ENCODE measurements around the gene CNTNAP5.
"Not testable (repeated sequence)": the region's sequence is repeated elsewhere in the genome, so short reads cannot be mapped to it uniquely, and the experiment has no call there.

CNTNAP5 gene

DNA sequence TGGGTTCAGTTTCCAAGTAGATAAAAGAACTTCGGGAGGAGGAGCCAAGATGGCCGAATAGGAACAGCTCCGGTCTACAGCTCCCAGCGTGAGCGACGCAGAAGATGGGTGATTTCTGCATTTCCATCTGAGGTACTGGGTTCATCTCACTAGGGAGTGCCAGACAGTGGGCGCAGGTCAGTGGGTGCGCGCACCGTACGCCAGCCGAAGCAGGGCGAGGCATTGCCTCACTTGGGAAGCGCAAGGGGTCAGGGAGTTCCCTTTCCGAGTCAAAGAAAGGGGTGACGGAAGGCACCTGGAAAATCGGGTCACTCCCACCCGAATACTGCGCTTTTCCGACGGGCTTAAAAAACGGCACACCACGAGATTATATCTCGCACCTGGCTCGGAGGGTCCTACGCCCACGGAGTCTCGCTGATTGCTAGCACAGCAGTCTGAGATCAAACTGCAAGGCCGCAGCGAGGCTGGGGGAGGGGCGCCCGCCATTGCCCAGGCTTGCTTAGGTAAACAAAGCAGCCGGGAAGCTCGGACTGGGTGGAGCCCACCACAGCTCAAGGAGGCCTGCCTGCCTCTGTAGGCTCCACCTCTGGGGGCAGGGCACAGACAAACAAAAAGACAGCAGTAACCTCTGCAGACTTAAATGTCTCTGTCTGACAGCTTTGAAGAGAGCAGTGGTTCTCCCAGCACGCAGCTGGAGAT, 382.9 kb downstream of the CNTNAP5 start:
- not testable (repeated sequence) for DNase-seq (ENCODE audit: low read depth in 1 of 2, low spot score in 1 of 2)

DNA sequence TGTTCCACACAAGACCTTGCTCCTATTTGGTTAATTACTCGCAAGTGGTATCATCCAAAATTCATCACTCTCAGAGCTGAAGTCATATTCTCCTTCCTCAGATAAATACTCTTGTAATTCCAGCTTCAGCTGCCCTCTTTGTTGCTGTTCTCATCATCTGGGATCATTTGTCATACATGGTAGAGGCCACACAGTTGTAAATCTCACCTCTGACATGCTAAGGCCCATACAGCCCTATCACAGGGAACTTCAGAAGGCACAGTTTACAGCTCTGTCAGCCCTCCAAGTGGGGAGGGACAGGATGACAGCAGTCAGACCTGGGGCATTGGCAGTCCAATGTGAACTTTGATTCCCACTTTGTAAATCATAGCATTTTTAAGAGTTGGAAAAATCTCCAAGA, 399.0 kb downstream of the CNTNAP5 start:
- no peak for DNase-seq (ENCODE audit: low read depth in 1 of 2, low spot score in 1 of 2)

DNA sequence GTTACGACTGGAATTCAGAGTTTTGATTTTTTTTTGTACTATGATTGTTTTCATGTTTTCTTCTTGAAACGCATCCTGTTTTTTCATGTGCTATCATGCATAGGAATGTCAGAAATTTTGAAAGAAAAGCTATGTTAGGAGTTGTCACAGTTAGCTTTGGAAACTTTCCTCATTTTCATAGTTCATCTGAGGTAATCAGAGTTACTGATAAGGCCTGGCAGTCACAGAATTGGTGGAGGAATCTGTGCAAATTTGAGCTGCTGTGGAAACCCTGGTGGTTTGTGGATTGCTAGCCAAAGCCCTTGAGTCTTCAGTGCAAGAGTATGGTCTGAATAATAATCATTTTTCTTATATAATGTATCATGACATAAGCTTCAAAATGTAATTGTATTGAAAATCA, 401.0 kb downstream of the CNTNAP5 start:
- no peak for DNase-seq (ENCODE audit: low read depth in 1 of 2, low spot score in 1 of 2)

DNA sequence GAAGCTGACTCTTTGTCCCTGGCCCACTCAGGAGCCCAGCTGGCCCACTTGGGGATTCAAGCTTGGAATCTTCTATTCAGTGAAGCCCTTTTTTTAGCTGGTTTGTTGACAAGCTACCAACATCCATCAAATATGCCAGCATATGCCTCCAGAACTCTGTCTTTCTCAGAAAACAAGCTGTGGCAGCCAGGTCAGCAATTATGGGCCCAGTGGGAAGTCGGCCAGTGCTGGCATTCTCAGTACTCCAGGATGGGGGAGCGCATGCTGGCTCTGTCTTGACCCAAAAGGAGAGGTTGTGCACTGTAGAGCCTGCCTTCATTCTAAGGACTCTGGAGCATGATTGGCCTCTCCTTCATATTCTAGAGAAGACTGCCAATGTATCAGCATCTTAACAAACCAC, 401.5 kb downstream of the CNTNAP5 start:
- no peak for DNase-seq (ENCODE audit: low read depth in 1 of 2, low spot score in 1 of 2)

DNA sequence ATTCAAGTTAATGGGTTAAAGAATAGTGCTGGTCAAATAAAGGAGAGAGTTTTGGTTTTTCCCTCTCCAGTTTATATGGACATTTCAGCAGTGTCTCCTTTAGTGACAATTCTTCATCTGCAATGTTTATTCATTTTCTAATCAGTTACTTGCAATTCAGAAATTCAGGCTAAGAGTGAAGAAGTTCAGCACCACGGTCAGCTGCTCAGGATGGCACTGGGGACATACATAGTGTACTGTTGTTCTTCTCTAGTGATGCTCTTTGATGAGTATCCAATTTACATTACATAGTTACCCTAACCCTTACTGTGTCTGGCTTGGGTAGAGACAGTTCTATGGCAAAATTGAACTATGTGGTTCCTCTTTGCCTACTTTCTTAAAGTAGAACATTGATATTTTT, 412.7 kb downstream of the CNTNAP5 start:
- no peak for DNase-seq (ENCODE audit: low read depth in 1 of 2, low spot score in 1 of 2)

DNA sequence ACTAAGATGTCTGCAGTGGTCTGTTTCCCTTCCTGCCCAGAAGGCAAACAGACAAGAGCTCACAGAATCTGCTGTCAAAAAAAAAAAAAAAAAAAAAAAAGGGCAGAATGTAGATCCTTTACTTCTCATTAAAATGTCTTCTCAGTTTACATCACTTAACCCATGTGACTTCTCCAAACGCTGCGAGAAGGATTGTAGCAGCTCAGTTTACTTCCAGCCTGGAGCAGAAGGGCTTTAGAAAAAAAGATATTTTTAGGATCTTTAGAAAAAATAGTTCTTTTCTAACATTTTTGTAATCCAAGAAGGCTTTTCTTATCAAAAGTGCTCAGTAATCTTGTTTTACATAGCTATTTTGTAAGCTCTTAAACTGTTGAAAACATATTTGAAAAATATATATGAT, 425.4 kb downstream of the CNTNAP5 start:
- no peak for DNase-seq (ENCODE audit: low read depth in 1 of 2, low spot score in 1 of 2)

DNA sequence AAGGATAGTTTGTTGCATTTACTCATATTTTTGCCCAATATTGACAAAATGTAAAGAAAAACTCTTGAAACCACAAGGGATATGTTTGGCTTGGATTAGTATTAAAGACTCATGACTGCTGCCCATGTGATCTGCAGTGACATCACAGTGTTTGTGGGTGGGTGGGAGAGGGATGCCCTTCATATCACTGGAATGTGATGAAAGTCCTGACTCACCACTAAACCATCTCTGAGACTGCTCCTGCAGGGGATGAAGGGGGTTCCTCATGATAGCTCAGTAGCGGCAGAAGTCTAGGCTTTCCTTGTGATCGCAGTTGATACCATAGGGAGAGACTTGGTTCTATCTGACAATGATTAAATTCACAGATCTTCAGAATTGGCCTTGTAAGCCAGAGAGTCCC, 451.2 kb downstream of the CNTNAP5 start:
- no peak for DNase-seq (ENCODE audit: low read depth in 1 of 2, low spot score in 1 of 2)

DNA sequence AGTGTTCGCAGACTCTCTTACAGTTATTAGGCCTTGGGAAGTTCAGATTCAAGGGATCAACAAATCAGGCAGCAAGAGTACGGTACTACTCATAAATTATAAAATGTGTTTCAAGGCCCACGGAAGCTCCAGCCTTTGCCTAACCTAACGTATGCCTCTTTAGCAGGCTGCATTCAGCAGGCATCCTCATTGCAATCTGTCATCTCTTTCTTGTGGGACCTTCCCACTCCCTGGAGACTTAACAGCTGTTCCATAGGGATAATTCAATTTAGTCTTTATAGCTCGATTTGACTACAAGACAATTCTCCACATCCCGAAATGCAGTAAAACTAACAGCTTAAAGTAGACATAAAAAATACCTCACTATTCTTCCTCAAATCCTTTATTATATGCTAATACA, 453.7 kb downstream of the CNTNAP5 start:
- no peak for DNase-seq (ENCODE audit: low read depth in 1 of 2, low spot score in 1 of 2)

DNA sequence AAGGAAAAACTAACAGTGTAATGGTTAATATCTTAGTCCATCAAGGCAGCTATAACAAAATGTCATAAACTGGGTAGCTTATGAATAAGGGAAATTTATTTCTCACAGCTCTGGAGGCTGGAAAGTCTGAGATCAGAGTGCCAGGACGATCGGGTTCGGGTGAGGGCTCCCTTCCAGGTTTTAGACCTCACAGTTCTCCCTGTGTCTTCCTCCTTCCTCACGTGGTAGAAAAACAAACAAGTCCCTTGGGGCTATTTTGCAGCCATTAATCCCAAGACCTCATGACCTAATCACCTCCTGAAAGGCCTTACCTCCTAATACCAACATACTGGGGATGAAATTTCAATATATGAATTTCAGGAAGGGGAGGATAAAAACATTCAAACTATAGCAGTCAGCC, 455.9 kb downstream of the CNTNAP5 start:
- DNase-seq (ENCODE audit: low read depth in 1 of 2, low spot score in 1 of 2) = no peak

DNA sequence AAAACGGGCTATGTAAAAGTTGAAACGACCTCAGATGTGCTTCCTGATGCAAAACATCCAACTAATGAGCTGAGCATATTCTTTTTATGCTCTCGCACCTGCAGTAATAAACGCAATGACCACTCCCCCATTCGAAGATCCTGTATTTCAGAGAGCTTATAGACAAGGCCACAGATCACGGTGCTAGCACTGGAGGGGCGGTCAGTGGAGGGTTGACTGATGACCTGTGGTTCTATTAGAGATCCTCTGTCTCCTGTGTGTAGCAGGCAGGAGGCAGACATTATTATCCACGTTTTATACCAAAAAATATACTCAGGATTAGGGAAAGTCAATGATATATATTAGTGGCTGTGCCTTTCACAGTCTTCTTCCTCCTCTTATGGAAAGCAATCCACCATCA, 457.0 kb downstream of the CNTNAP5 start:
- DNase-seq (ENCODE audit: low read depth in 1 of 2, low spot score in 1 of 2) = no peak

DNA sequence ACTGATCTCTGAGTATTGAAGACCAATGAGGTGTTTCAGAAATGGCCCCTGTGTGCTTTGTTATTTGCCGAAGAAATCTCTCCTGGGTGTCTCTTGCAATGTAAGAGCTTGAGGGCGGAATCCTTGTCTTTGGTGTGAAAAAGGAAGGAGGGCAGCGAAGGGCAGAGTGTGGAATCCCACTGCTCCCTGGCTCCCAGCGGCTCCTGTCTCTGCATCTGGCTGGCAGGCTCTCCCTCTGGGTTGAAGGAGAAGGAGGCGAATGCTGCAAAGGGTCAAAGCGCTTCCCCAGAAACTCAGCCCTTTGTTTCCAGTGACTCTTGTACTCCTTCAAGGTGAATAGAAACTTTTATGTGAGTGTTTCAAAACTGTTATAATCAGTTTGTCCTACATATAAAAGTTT, 457.5 kb downstream of the CNTNAP5 start:
- no peak for DNase-seq (ENCODE audit: low read depth in 1 of 2, low spot score in 1 of 2)

DNA sequence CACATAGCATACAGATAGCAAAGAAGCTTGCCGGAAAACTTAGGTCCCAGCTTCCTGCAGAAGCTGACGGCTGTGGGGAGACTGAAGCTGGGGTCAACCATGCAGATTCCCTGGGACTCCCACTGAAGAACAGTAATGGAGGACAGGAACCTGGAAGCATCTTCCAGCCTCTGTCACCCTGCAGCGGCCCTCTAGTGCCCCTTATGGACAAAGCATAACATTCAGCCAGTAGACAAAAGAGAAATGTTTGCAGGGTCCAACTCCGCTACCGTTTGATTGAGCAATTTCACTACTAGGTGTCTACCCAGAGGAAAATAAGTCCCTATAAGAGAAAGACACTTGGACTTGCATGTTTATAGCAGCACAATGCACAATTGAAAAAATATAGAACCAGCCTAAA, 460.6 kb downstream of the CNTNAP5 start:
- DNase-seq (ENCODE audit: low read depth in 1 of 2, low spot score in 1 of 2) = no peak

DNA sequence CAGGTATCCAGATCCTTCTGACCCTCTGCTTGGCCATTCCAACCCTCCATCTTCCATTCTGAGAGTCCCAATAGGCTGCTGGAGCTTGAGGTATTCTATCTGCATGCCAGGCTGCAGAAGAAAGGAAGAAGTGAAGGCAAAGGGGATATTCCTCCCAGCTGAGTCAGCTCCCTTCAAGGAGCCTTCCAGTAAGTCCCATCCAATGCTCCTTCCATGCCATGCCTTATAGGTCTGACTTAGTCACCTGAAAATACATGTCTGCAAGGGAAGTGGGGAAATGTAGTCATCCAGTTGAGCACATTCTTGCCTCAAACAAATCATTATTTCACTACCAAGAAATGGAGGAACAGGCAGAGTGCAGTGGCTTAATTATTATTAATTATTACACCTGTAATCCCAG, 464.6 kb downstream of the CNTNAP5 start:
- DNase-seq (ENCODE audit: low read depth in 1 of 2, low spot score in 1 of 2) = no peak

DNA sequence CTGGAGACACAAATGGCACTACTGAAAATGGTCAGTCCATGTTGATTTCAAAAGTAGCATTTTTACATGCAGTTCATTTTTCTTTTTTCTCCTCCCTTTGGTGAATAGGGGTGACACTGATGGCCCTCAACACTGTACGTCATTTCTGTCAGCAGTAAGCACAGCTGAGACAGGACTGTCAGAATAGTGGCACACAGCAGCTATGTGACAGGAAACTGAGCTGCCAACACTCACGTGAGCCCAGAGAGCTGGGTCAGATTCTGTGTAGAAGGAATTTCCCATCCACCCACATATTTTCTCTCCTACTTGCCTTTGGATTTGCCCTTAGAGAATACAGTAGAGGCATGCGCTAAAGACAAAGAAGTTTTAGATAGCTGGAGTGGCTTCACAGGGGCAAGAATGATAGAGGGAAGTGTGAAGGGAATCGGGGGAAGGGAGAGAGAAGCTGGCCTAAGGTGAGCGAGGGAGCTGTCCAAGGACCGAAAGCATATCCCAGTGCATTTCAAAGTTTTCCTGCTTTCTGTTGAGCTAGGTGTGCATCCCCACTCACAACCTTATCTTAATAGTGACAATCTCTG, 476.6 kb downstream of the CNTNAP5 start:
- no peak for DNase-seq (ENCODE audit: low read depth in 1 of 2, low spot score in 1 of 2)

DNA sequence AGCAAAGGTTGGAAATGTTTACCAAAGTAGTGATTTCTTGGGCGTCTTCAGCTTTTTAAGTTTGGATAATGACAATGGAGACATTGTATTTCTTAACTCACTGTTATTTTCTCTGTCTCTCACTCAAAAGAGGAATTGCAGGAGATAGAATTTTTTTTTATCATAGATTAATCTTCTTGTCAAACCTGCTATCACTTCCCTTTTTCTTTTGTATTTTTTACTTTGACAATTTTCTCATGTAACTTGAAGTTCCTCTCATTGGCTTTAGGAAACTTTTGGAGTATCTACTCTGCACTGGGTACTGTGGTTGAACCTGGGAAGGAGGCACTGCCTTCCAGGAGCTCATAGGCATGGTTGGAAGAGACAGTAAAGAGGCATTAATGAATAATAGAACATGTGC, 489.1 kb downstream of the CNTNAP5 start:
- DNase-seq (ENCODE audit: low read depth in 1 of 2, low spot score in 1 of 2) = no peak

DNA sequence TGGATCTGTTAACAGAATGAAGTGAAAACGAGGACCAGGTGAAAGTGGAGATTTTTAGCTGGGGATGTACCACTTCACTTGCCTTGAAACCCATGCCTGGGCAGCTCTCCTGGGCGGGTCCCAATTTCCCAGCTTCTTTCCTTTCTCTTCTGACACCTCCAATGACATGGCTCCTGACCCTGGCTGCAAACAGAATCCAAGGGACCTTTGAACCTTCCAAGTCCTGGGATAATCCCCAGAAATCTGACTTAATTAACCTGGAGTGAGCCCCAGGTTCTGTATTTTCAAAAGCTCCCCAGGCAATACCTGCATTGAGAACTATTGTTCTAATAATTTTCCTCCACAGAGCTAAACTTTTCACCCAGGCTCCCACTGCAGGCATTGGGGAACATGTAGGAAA, 495.9 kb downstream of the CNTNAP5 start:
- DNase-seq (ENCODE audit: low read depth in 1 of 2, low spot score in 1 of 2) = no peak

DNA sequence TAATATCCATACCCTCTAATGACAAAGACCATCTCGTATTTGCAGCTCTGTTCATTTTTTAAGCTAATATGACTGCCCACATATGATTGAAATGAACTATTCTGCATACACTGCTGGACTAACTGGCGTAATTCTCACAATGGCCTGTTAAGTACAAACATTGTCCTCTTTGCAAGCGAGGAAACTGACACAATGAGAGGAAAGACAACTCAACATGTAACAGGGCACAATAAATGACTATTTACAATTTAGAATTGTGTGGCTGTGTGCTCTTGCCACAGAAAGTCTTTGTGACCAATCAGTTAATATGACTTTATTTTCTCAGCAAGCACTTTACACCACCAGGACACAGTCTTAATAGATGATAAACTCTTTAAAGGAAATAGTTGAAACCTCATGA, 498.0 kb downstream of the CNTNAP5 start:
- no peak for DNase-seq (ENCODE audit: low read depth in 1 of 2, low spot score in 1 of 2)

DNA sequence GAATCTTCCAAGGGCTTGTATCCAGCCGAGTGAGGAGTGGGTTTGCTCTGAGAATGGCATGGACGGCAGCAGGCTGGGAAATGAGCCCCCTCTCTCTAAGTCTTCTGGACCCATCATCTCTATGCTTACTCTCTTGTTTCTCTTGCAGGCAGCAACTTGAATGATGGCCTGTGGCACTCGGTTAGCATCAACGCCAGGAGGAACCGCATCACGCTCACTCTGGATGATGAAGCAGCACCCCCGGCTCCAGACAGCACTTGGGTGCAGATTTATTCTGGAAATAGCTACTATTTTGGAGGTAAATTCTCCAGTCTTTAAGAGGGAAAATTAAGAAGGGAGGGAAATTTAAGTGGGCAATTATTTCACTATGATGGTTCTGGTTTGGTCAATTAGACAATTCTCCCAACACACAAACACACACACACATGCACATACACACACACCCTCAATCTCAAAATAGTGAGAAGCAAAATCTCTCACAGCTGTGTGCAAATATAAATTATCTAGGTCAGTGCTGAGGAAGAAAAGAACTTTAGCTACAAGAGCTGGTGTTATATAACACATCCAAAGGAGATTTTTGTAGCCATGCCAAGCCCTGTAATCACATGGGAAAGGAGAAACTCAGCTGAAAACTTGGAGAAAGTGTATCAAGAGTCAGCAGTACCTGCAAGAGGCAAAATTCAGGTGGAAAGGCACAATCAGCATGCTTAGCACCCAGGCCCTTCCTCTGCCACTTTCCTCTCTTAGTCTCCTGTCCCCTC, 499.2 kb downstream of the CNTNAP5 start:
- DNase-seq (ENCODE audit: low read depth in 1 of 2, low spot score in 1 of 2) = no peak

DNA sequence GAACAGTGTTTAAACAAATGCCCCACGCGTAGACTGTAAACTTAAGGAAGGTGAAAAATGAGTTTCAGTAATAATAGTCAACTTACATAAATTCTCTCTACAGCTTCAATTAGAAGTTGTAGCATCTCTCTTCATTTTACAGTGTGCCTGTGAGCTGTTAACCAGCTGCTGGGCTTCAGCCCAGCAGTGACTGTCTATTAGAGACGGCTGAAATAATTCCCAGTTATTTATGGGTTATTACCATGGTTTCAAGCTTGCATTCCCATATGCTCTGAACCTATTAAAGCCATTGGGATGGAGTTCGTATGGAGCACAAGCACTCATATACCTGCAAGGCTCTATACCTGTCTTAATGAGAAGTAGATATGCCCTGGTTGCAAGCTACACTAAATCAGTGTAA, 501.1 kb downstream of the CNTNAP5 start:
- DNase-seq (ENCODE audit: low read depth in 1 of 2, low spot score in 1 of 2) = no peak

DNA sequence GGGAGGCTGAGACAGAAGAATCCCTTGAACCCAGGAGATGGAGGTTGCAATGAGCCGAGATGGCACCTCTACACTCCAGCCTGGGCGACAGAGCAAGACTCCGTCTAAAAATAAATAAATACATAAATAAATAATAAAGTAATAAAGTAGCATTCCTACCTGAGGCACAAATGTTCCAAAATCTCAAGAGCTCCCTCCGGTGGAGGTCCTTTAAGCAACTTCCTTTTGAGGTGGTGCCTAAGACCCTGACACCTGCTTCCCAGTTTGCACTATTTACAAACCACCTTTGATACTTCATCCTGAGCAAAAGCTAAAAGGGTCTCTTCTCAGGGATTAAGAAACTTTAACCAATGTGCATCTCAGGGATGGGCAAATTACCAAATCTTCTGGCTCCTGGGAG, 505.1 kb downstream of the CNTNAP5 start:
- DNase-seq (ENCODE audit: low read depth in 1 of 2, low spot score in 1 of 2) = no peak

DNA sequence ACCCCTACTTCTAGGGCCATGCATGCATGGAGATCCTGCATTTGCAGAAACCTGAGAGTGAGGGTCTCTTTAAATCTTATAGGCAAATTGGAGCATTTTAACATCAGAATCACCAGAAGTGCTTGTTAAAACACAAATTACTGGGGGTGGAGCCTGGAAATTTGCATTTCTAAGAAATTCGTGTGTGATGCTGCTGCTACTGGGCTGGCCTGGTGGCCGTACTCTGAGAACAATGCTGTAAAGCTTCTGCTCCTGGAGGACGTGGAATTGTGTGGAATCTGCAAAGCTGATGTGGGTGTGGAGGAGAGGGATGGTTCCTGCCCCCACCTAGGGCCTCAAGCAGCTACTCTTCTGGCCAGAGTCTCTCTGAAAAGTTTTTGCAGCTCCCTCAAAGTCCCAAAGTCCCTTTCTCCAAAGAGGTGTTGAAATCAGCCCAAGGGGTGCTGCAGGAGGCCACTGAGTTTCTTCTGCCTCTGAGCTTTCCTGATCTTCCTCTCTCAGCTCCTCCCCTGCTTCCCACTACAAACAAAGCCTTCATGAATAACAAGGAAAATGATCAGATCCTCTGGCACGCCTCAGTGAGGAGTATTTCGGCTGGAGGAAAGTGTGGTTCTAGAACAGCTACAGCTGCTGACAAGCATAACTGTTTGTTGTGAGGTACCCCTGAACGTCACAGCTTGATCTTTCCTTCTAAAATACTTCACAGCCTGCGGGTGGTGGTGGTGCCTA, 508.3 kb downstream of the CNTNAP5 start:
- no peak for DNase-seq (ENCODE audit: low read depth in 1 of 2, low spot score in 1 of 2)

DNA sequence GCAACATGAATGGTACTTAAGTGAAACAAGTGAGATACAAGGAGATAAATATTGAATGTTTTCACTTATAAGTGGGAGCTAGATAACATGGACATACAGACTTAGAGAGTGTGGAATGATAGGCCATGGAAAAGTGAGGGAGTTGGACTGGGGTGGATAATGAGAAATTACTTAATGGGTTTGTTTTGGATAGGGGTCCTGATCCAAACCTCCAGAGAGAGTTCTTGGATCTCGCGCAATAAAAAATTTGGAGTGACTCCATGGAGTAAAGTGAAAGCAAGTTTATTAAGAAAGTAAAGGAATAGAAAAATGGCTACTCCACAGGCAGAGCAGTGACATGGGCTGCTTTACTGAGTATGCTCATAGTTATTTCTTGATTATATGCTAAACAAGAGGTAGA, 508.9 kb downstream of the CNTNAP5 start:
- DNase-seq (ENCODE audit: low read depth in 1 of 2, low spot score in 1 of 2) = no peak
